GM23338 (cell line): ENCODE results near the gene GRID2. TPM values are rescaled to one million over a fixed set of nuclear protein-coding genes. Genes with fewer than 3 reads are reported as not detected.

Experiments
- ATAC-seq: fragments of 200-7000 bp; cut with Tn5 transposase; 3 replicates; pipeline ENCODE4 v1.9.1; 2020
- DNase-seq: peaks from one replicate; pipeline ENCODE4 v3.0.0-alpha.2; 2015; ENCODE audit warnings: low spot score
- H2AFZ ChIP-seq: fragments of 200-600 bp; sonication (generic); 2 replicates; pipeline ENCODE4 v1.8.0; 2016; ENCODE audit warnings: antibody characterized with exemption, mild to moderate bottlenecking, moderate library complexity
- H3F3A ChIP-seq: fragments of 200-600 bp; sonication (generic); replicated peaks from 2 replicates; pipeline ENCODE4 v1.8.0; 2017; ENCODE audit warnings: antibody characterized with exemption, mixed run types, low read depth
- H3K27ac ChIP-seq: fragments of 200-600 bp; sonication (generic); 2 replicates; pipeline ENCODE4 v1.6.1; 2016; ENCODE audit warnings: low read depth
- H3K27me3 ChIP-seq: fragments of 200-600 bp; sonication (generic); 2 replicates; pipeline ENCODE4 v1.8.0; 2016; ENCODE audit warnings: mild to moderate bottlenecking, mixed run types, moderate library complexity; ENCODE audit not compliant: insufficient read depth
- H3K36me3 ChIP-seq: fragments of 200-600 bp; sonication (generic); 2 replicates; pipeline ENCODE4 v1.8.0; 2016; ENCODE audit warnings: mild to moderate bottlenecking; ENCODE audit not compliant: insufficient read depth
- H3K4me1 ChIP-seq: fragments of 200-600 bp; sonication (generic); 2 replicates; pipeline ENCODE4 v1.8.0; 2016; ENCODE audit warnings: mild to moderate bottlenecking, moderate library complexity; ENCODE audit not compliant: insufficient read depth
- H3K4me2 ChIP-seq: fragments of 200-600 bp; sonication (generic); 2 replicates; pipeline ENCODE4 v1.7.1; 2017; ENCODE audit warnings: mixed run types
- H3K4me3 ChIP-seq: fragments of 200-600 bp; sonication (generic); 2 replicates; pipeline ENCODE4 v1.6.1; 2016; ENCODE audit warnings: mixed run types
- H3K79me2 ChIP-seq: fragments of 200-600 bp; sonication (generic); replicated peaks from 2 replicates; pipeline ENCODE4 v1.8.0; 2017; ENCODE audit warnings: mild to moderate bottlenecking; ENCODE audit not compliant: insufficient read depth
- H3K9me2 ChIP-seq: fragments of 200-600 bp; sonication (generic); 2 replicates; pipeline ENCODE4 v1.8.0; 2017; ENCODE audit not compliant: insufficient read depth
- H4K20me1 ChIP-seq: fragments of 200-600 bp; sonication (generic); replicated peaks from 2 replicates; pipeline ENCODE4 v1.8.0; 2017; ENCODE audit warnings: mild to moderate bottlenecking; ENCODE audit not compliant: insufficient read depth
- H3K27ac Mint-ChIP-seq: 2 replicates; pipeline ENCODE4 v1.8.0; 2020; ENCODE audit warnings: inconsistent platforms, mild to moderate bottlenecking, moderate library complexity, mixed read lengths
- H3K27me3 Mint-ChIP-seq: 3 replicates; pipeline ENCODE4 v1.8.0; 2022; ENCODE audit warnings: low read depth, mild to moderate bottlenecking, moderate library complexity, mixed read lengths, inconsistent platforms; ENCODE audit not compliant: insufficient read depth, poor library complexity
- H3K36me3 Mint-ChIP-seq: 3 replicates; pipeline ENCODE4 v1.8.0; 2021; ENCODE audit warnings: low read depth, mild to moderate bottlenecking, inconsistent platforms, moderate library complexity, mixed read lengths
- H3K4me1 Mint-ChIP-seq: 3 replicates; pipeline ENCODE4 v1.8.0; 2020; ENCODE audit warnings: mild to moderate bottlenecking, inconsistent platforms, mixed read lengths
- H3K4me3 Mint-ChIP-seq: 3 replicates; pipeline ENCODE4 v1.8.0; 2021; ENCODE audit warnings: moderate library complexity, mild to moderate bottlenecking, inconsistent platforms, mixed read lengths
- H3K9me3 Mint-ChIP-seq: 3 replicates; pipeline ENCODE4 v1.8.0; 2020; ENCODE audit warnings: moderate library complexity, mild to moderate bottlenecking, inconsistent platforms, mixed read lengths
- CREB1 ChIP-seq: fragments of 250-450 bp; sonication (Bioruptor Pico); IDR thresholded peaks from 2 replicates; pipeline ENCODE4 v1.5.0; 2020; ENCODE audit warnings: low read depth, mild to moderate bottlenecking, moderate library complexity
- CTCF ChIP-seq, 2 experiments: fragments of 200-600 bp in 1 of 2; sonication (generic) in 1 of 2; conservative IDR thresholded peaks; 2 replicates each; pipeline versions ENCODE4 v1.5.1 to v1.6.1; 2016 to 2017; ENCODE audit warnings: antibody characterized with exemption in 2 of 2, low read depth in 2 of 2, mild to moderate bottlenecking in 2 of 2, moderate library complexity in 1 of 2
- ETS1 ChIP-seq: IDR thresholded peaks from 2 replicates; pipeline ENCODE4 v1.6.1; 2016; ENCODE audit warnings: antibody characterized with exemption
- EZH2 ChIP-seq: fragments of 200-600 bp; sonication (generic); IDR thresholded peaks from one replicate; pipeline ENCODE4 v1.8.0; 2017; ENCODE audit warnings: antibody characterized with exemption, mild to moderate bottlenecking, low read depth; ENCODE audit not compliant: unreplicated experiment
- EZH2phosphoT487 ChIP-seq: fragments of 200-600 bp; sonication (generic); IDR thresholded peaks from one replicate; pipeline ENCODE4 v1.8.1; 2018; ENCODE audit warnings: antibody characterized with exemption; ENCODE audit not compliant: unreplicated experiment
- JUNB ChIP-seq: IDR thresholded peaks from one replicate; pipeline ENCODE4 v1.6.1; 2016; ENCODE audit warnings: antibody characterized with exemption; ENCODE audit not compliant: unreplicated experiment
- POLR2AphosphoS5 ChIP-seq: IDR thresholded peaks from 2 replicates; pipeline ENCODE4 v1.6.1; 2016; ENCODE audit warnings: antibody characterized with exemption, low read depth
- REST ChIP-seq: IDR thresholded peaks from one replicate; pipeline ENCODE4 v1.6.1; 2018; ENCODE audit warnings: antibody characterized with exemption; ENCODE audit not compliant: unreplicated experiment
- STAT1 ChIP-seq: IDR thresholded peaks from one replicate; pipeline ENCODE4 v1.6.1; 2016; ENCODE audit warnings: antibody characterized with exemption; ENCODE audit not compliant: unreplicated experiment
- ZNF114 ChIP-seq: fragments of 250-450 bp; sonication (Bioruptor Pico); IDR thresholded peaks from 2 replicates; pipeline ENCODE4 v1.5.0; 2020; ENCODE audit warnings: mild to moderate bottlenecking, moderate library complexity
- ZNF331 ChIP-seq: fragments of 250-450 bp; sonication (Bioruptor Pico); IDR thresholded peaks from 2 replicates; pipeline ENCODE4 v1.5.0; 2020; ENCODE audit warnings: low read depth, mild to moderate bottlenecking, moderate library complexity
- ZNF462 ChIP-seq: fragments of 250-450 bp; sonication (Bioruptor Pico); IDR thresholded peaks from 2 replicates; pipeline ENCODE4 v1.5.0; 2020; ENCODE audit warnings: mild to moderate bottlenecking, moderate library complexity
- polyA plus RNA-seq: library from polyadenylated mRNA; unstranded; fragments of >200 nt; fragmentation: Nextera tagmentation; extraction: Ambion mirVana; gene quantifications from 2 replicates; pipeline ENCODE4 v1.2.1, GENCODE V29; 2016
- total RNA-seq: library from RNA; depleted of rRNA; stranded (reverse); fragments of >200 nt; shearing (Covaris generic); gene quantifications from 2 replicates; pipeline ENCODE4 v1.2.3, GENCODE V29; 2014

Gene GRID2
- total and polyA plus RNA-seq, 2 experiments from 2014 or later, result 19.9 to 65.4 TPM

- TF ChIP-seq REST (no peak), ZNF114 (CRISPR knock-in tag) (no peak), POLR2AphosphoS5 (no peak)
Observed at GRCh38 chr4:93179044-93179443, 875.3 kb downstream of the GRID2 start (continued).

- no peaks in the 10 kb centered on the region; the same call in 2 of the 3 replicates for H3K36me3 Mint-ChIP-seq
- ATAC-seq (no peak), DNase-seq (no peak)
- H3K9me3 Mint-ChIP-seq, result no peaks in the 10 kb centered on the region
- Histone ChIP-seq H3K27ac (no peak overlapping the region), H3F3A (peaks cover 6% of the 10 kb centered on the region; the same call in 1 of the 2 replicates), H3K27me3 (no peaks in the 10 kb centered on the region), H3K9me2 (no peaks in the 10 kb centered on the region), H3K36me3 (no peaks in the 10 kb centered on the region), H3K4me1 (no peaks in the 10 kb centered on the region), H4K20me1 (0 out of 2 replicates have a peak, but pooled peaks cover 3% of the 10 kb centered on the region), H3K4me2 (no peak overlapping the region), H2AFZ (no peak overlapping the region), H3K4me3 (no peak overlapping the region), H3K79me2 (no peaks in the 10 kb centered on the region)
- no peak overlapping the region for H3K27ac Mint-ChIP-seq
- H3K4me1 Mint-ChIP-seq, result peaks cover 4% of the 10 kb centered on the region
- H3K27me3 Mint-ChIP-seq, result no peaks in the 10 kb centered on the region
- H3K4me3 Mint-ChIP-seq, result no peak overlapping the region
- TF ChIP-seq JUNB (no peak), EZH2 (no peak), CTCF (conservative IDR thresholded peaks at IDR 0.05; ENCODE audit: low read depth in 2 of 2) (no peak), CREB1 (CRISPR knock-in tag) (no peak), ZNF462 (CRISPR knock-in tag) (no peak), POLR2AphosphoS5 (no peak), ZNF114 (CRISPR knock-in tag) (no peak), ZNF331 (no peak), ETS1 (no peak), STAT1 (no peak), EZH2phosphoT487 (no peak)
Observed at GRCh38 chr4:93182722-93183121, 879.0 kb downstream of the GRID2 start.
